Hematopoietic multipotent progenitor cell treated with erythropoietin and hydrocortisone succinate and interleukin-3 and kit ligand, for 17 days (in vitro differentiated cells): Measurements from ENCODE around the gene BCAS3.

Source experiments
- DNase-seq: peaks from one replicate; pipeline ENCODE4 v3.0.0-alpha.2; 2015; ENCODE audit warnings: low spot score

BCAS3 gene

GRCh38 chr17:61289408-61290385, 612.0 kb downstream of the BCAS3 start:
- DNase-seq, result no peak

- DNase-seq, result no peak
These were observed 614.0 kb downstream of the BCAS3 start for GRCh38 chr17:61291451-61292285.

GRCh38 chr17:61294286-61294685, 616.6 kb downstream of the BCAS3 start:
- DNase-seq, result no peak

GRCh38 chr17:61294777-61295176, 617.1 kb downstream of the BCAS3 start:
- DNase-seq, result no peak

GRCh38 chr17:61296058-61296457, 618.4 kb downstream of the BCAS3 start:
- DNase-seq, result no peak

- DNase-seq, result no peak
These were observed 622.2 kb downstream of the BCAS3 start for GRCh38 chr17:61299517-61300513.

GRCh38 chr17:61302953-61303816, 625.5 kb downstream of the BCAS3 start:
- no peak for DNase-seq

- no peak for DNase-seq
These were observed 626.1 kb downstream of the BCAS3 start for GRCh38 chr17:61303817-61304096.

GRCh38 chr17:61305024-61305423, 627.4 kb downstream of the BCAS3 start:
- no peak for DNase-seq

- DNase-seq, result no peak
These were observed 628.4 kb downstream of the BCAS3 start for GRCh38 chr17:61306003-61306402.

GRCh38 chr17:61307905-61308886, 630.5 kb downstream of the BCAS3 start:
- DNase-seq, result no peak

GRCh38 chr17:61309362-61310256, 632.0 kb downstream of the BCAS3 start:
- DNase-seq, result no peak

- no peak for DNase-seq
These were observed 632.9 kb downstream of the BCAS3 start for GRCh38 chr17:61310590-61310989.

- no peak for DNase-seq
These were observed 635.0 kb downstream of the BCAS3 start for GRCh38 chr17:61312406-61313295.

- no peak for DNase-seq
These were observed 636.0 kb downstream of the BCAS3 start for GRCh38 chr17:61313461-61314326.

- no peak for DNase-seq
These were observed 636.9 kb downstream of the BCAS3 start for GRCh38 chr17:61314368-61315078.
